Duodenal mucosa (tissue), 2 donors: Measurements from ENCODE around the gene GRK1.
"Not testable (repeated sequence)": the region's sequence is repeated elsewhere in the genome, so short reads cannot be mapped to it uniquely, and the experiment has no call there.

Source experiments
- H3K27ac ChIP-seq: one replicate; pipeline ENCODE4 v1.7.0; 2013; ENCODE audit warnings: low read depth, low read length
- H3K27me3 ChIP-seq, 2 donors: one replicate each; pipeline ENCODE4 v1.7.0; 2013; ENCODE audit warnings: low read length in 2 of 2, control low read depth in 1 of 2; ENCODE audit not compliant: insufficient read depth in 2 of 2, control insufficient read depth in 1 of 2
- H3K36me3 ChIP-seq, 2 donors: one replicate each; pipeline ENCODE4 v1.7.0; 2013; ENCODE audit warnings: low read length in 2 of 2, control low read depth in 1 of 2; ENCODE audit not compliant: insufficient read depth in 2 of 2, control insufficient read depth in 1 of 2
- H3K4me1 ChIP-seq, 2 donors: one replicate each; pipeline ENCODE4 v1.7.0; 2013; ENCODE audit warnings: low read length in 2 of 2, control low read depth in 1 of 2; ENCODE audit not compliant: insufficient read depth in 2 of 2, control insufficient read depth in 1 of 2
- H3K4me3 ChIP-seq, 2 donors: one replicate each; pipeline ENCODE4 v1.7.0; 2013; ENCODE audit warnings: low read length in 2 of 2, low read depth in 1 of 2
- H3K9ac ChIP-seq, 2 donors: one replicate each; pipeline ENCODE4 v1.7.0; 2013; ENCODE audit warnings: low read length in 2 of 2, low read depth in 1 of 2
- H3K9me3 ChIP-seq, 2 donors: one replicate each; pipeline ENCODE4 v1.7.0; 2013; ENCODE audit warnings: low read length in 2 of 2, control low read depth in 1 of 2; ENCODE audit not compliant: control insufficient read depth in 1 of 2

The GRK1 gene

DNA sequence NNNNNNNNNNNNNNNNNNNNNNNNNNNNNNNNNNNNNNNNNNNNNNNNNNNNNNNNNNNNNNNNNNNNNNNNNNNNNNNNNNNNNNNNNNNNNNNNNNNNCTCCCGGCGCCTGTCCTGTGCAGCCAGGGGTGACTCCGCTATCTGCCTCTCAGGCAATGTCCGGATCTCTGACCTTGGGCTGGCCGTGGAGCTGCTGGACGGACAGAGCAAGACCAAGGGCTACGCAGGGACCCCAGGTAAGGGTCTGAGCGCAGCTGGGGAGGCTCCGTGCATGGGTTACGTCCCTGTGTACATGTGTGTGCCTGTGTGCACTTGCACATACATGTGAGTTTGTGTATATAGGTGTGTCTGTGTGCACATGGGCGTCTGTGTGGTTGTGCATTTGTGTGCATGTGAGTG is 55.9 kb downstream of the GRK1 start:
- Histone ChIP-seq H3K9ac (no peak overlapping the region), H3K9me3 (no peaks in the 10 kb centered on the region), H3K27me3 (no peaks in the 10 kb centered on the region), H3K4me1 (peaks cover 0 to 7% of the 10 kb centered on the region in 2 donors), H3K36me3 (no peaks in the 10 kb centered on the region), H3K4me3 (no peak overlapping the region), H3K27ac (no peak overlapping the region)

DNA sequence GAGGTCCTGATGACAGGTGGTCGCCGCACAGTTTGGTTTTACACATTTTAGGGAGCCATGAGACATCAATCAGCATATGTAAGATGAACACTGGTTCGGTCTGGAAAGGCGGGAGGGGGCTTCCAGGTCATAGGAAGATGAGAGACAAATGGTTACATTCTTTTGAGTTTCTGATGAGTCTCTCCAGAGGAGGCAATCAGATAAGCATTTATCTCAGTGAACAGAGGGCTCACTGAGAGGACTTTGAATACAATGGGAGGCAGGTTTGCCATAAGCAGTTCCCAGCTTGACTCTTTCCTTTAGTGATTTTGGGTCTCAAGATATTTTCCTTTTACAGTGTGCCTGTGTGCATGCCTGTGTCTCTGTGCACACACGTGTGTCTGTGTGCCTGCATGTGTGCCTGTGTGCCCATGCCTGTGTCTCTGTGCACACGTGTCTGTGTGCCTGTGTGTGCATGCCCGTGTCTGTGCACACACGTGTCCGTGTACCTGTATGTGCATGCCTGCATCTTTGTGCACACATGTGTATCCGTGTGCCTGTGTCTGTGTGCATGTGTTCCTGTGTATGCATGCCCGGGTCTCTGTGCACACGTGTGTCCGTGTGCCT is 56.5 kb downstream of the GRK1 start:
- Histone ChIP-seq H3K27me3 (no peaks in the 10 kb centered on the region), H3K4me1 (peaks cover 0 to 7% of the 10 kb centered on the region in 2 donors), H3K27ac (no peak overlapping the region), H3K9me3 (no peaks in the 10 kb centered on the region), H3K4me3 (no peak overlapping the region), H3K36me3 (no peaks in the 10 kb centered on the region), H3K9ac (no peak overlapping the region)

DNA sequence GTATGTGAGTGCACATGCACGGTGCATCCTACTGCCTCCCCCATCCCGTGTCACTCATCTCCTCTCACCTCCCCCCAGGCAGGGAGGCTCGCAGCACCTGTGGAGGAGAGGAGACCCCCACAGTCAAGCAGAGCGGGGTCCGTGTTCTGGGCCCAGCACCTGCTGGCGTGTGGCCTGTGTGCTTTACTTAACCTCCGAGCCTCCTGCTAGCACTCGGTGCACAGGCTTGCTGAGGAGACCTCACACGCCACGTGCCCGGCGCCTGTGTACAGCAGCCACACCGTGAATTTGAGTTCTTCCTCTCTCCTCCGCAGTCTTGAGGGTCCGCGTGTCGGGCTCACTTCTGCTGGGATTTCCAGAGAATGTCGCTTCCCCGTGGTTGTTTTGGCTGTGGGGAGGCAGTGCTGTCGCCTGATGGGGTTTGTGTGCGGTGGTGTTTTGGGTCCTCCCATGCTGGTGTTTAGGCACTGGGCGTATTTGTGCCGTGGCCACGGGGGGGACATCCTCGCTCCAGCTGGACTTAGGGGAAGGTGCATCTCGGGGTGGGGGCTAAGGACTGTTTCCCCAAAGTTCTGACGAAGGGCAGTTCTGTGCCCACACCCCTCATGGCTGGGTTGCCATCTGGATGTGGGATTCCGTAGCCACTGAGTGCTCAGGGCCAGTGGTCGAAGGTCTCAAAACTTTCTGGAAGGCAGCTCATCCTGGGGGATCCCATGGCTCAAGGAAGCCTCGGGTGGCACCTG is 57.2 kb downstream of the GRK1 start:
- Histone ChIP-seq H3K27ac (no peak overlapping the region), H3K9ac (no peak overlapping the region), H3K27me3 (no peaks in the 10 kb centered on the region), H3K36me3 (no peaks in the 10 kb centered on the region), H3K9me3 (no peaks in the 10 kb centered on the region), H3K4me1 (peaks cover 0 to 7% of the 10 kb centered on the region in 2 donors), H3K4me3 (peak overlapping the region in 1 of 2 donors; percentile 53)

DNA sequence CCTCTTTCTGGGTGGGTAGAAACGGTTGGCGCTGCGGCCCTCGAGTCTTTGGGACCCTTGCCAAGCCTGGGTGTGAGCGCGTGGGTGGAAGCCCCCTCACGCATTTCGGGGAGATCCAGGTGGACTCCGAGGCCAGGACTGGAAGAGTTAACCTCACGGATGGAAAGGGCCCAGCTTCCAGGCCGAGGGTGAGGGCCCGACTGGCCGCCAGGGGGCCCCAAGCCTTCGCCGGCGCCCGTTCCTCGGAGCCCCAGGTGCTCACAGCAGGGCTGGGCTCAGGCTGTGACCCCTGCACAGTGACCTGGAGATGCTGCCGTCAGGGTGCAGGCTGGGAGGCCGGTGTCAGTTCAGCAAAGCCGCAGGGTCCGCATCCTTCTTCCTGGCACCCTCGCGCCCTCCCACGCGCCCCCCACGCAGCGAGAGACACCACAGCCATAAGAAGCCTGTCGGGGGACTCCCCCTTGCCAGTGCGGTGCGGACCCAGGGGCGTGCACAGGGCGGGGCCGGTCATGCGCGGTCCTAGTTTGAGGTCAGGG is 57.8 kb downstream of the GRK1 start:
- Histone ChIP-seq H3K4me3 (peak overlapping the region; percentile 53 to 60), H3K27ac (peak overlapping the region; percentile 66), H3K27me3 (no peaks in the 10 kb centered on the region), H3K36me3 (no peaks in the 10 kb centered on the region), H3K9me3 (no peaks in the 10 kb centered on the region), H3K4me1 (peaks cover 0 to 7% of the 10 kb centered on the region in 2 donors), H3K9ac (no peak overlapping the region)

DNA sequence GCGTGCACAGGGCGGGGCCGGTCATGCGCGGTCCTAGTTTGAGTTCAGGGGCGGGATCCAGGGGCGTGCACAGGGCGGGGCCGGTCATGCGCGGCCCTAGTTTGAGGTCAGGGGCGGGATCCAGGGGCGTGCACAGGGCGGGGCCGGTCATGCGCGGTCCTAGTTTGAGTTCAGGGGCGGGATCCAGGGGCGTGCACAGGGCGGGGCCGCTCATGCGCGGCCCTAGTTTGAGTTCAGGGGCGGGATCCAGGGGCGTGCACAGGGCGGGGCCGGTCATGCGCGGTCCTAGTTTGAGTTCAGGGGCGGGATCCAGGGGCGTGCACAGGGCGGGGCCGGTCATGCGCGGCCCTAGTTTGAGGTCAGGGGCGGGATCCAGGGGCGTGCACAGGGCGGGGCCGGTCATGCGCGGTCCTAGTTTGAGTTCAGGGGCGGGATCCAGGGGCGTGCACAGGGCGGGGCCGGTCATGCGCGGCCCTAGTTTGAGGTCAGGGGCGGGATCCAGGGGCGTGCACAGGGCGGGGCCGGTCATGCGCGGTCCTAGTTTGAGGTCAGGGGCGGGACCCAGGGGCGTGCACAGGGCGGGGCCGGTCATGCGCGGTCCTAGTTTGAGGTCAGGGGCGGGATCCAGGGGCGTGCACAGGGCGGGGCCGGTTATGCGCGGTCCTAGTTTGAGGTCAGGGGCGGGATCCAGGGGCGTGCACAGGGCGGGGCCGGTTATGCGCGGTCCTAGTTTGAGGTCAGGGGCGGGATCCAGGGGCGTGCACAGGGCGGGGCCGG is 58.5 kb downstream of the GRK1 start:
- not testable (repeated sequence) for H3K27me3 ChIP-seq, H3K27ac ChIP-seq, H3K36me3 ChIP-seq, H3K9ac ChIP-seq, H3K4me3 ChIP-seq, H3K4me1 ChIP-seq, H3K9me3 ChIP-seq

DNA sequence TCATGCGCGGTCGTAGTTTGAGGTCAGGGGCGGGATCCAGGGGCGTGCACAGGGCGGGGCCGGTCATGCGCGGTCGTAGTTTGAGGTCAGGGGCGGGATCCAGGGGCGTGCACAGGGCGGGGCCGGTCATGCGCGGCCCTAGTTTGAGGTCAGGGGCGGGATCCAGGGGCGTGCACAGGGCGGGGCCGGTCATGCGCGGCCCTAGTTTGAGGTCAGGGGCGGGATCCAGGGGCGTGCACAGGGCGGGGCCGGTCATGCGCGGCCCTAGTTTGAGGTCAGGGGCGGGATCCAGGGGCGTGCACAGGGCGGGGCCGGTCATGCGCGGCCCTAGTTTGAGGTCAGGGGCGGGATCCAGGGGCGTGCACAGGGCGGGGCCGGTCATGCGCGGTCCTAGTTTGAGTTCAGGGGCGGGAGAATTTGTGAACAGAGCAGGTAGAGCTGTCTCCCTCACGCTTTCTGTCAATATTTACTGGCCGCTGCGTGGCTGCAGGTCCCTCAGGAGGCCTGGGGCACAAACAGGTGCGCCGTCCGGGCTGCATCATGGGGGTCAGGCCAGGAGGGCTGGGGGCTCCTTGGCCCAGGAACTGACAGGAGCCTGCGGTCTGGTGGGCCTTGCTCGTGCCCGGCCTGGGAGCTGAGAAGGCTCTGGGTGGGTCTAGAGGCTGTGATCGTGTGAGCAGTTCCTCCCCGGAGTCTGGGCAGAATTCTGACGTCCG is 59.2 kb downstream of the GRK1 start:
- not testable (repeated sequence) for H3K27ac ChIP-seq, H3K4me1 ChIP-seq, H3K36me3 ChIP-seq, H3K27me3 ChIP-seq, H3K9me3 ChIP-seq, H3K9ac ChIP-seq
- peak overlapping the region; percentile 17 to 22 for H3K4me3 ChIP-seq

DNA sequence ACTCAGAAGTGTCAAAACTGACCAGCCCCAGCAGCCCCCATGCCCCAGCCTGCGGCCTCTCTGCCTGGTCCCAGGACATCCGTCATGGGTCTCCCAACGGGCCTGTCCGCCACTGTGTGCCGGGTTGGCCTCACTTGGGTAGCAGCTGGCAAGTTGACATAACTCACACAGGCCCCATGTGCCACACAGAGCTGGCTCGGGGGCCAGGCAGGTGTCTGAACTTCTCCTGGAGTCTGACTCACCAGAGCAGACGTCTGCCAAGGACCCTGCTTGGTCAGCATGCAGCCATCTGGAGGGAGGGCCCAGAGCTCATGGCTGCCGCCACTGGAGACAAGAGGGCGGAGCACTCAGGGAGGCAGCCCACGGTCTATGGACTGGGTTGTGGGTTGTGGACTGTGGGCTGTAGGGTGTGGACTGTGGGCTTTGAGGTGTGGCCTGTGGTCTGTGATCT is 60.0 kb downstream of the GRK1 start:
- H3K27ac ChIP-seq, result no peak overlapping the region
- no peak overlapping the region for H3K9ac ChIP-seq
- H3K9me3 ChIP-seq, result no peaks in the 10 kb centered on the region
- peaks cover 0 to 5% of the 10 kb centered on the region in 2 donors for H3K27me3 ChIP-seq
- peak overlapping the region in 1 of 2 donors; percentile 17 for H3K4me3 ChIP-seq
- H3K4me1 ChIP-seq, result peaks cover 0 to 7% of the 10 kb centered on the region in 2 donors
- H3K36me3 ChIP-seq, result no peaks in the 10 kb centered on the region

DNA sequence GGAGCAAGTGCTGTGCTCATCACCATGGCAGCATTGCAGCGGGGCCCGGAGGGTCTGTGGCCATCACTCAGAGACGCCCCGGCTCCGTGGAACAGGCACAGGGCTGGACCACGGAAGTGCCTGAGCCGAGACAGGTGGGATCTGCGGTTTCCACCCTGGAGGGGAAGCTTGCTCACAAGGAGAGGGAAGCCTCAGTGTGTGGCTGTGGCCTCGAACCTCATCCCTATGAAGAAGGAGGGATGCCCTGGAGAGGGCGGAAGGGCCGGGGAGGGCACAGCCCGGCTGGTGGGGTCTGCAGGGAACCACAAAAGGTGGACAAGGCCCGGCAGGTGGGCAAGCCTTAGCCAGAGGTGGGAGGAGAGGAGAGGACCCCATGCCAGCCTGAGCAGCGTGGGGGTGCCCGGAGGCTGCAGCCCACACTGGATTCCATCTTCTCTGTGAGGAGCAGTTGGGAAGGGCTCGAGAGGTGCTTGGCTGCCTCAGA is 61.6 kb downstream of the GRK1 start:
- Histone ChIP-seq H3K9me3 (no peaks in the 10 kb centered on the region), H3K9ac (no peak overlapping the region), H3K4me3 (no peak overlapping the region), H3K36me3 (no peaks in the 10 kb centered on the region), H3K27me3 (peaks cover 0 to 5% of the 10 kb centered on the region in 2 donors), H3K4me1 (peaks cover 0 to 7% of the 10 kb centered on the region in 2 donors), H3K27ac (no peak overlapping the region)

DNA sequence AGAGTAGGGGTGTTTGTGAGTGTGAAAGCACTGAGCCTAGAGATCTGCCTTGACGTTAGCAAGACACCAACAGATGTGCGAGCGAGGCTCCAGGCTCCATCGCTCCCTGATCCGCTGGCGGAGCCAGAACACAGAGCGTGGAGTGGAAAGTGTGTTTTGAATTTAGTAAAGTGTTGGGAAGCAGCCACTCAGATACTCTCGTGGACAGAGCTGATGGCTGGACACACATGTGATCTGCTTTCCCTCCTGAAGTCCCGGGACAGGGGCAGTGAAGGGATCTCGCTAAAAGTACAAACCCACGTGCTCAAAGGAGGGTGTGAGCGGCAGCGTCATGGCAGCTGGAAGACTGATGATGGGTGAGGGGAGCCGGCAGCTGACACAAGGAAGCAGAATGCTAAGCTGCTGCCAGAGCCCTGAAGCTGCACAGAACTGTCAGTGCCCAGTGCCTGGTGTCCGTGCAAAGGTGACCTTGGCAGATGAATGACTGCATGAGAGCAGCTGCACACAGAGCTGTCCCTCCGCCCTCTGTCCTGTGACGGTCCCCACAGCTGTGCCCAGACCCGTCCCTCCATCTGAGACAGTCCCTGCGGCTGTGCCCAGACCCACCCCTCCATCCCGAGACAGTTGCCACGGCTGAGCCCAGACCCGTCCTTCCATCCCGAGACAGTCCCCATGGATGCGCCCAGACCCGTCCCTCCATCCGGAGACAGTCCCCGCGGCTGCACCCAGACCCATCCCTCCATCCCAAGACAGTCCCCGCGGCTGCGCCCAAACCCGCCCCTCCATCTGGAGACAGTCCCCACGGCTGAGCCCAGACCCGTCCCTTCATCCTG is 62.4 kb downstream of the GRK1 start:
- no peaks in the 10 kb centered on the region for H3K9me3 ChIP-seq
- peaks cover 0 to 5% of the 10 kb centered on the region in 2 donors for H3K27me3 ChIP-seq
- no peak overlapping the region for H3K9ac ChIP-seq
- H3K4me1 ChIP-seq, result peaks cover 0 to 5% of the 10 kb centered on the region in 2 donors
- H3K27ac ChIP-seq, result no peak overlapping the region
- no peak overlapping the region for H3K4me3 ChIP-seq
- H3K36me3 ChIP-seq, result no peaks in the 10 kb centered on the region
